Heart right ventricle (tissue), 16 donors: ENCODE measurements around the gene STAU1. TPM values are rescaled to one million over a fixed set of nuclear protein-coding genes. Genes with fewer than 3 reads are reported as not detected.

Source experiments
- ATAC-seq, 8 donors: fragments of 200-7000 bp; cut with Tn5 transposase; one replicate each; pipeline ENCODE4 v1.9.1; 2020; ENCODE audit warnings: mild to moderate bottlenecking in 8 of 8, moderate library complexity in 8 of 8, moderate number of reproducible peaks in 1 of 8
- DNase-seq, 2 donors: peaks; one replicate each; pipeline ENCODE4 v3.0.0-alpha.2; 2020
- H3K27ac ChIP-seq, 10 donors: fragments of 200-600 bp; sonication (generic) in 2 of 10; one replicate each; pipeline versions ENCODE4 v1.5.0 to v1.8.0; 2020 to 2022; ENCODE audit warnings: mild to moderate bottlenecking in 3 of 10
- H3K27me3 ChIP-seq, 7 donors: fragments of 200-600 bp; one replicate each; pipeline ENCODE4 v1.8.0; 2021 to 2022; ENCODE audit warnings: mild to moderate bottlenecking in 2 of 7
- H3K36me3 ChIP-seq, 9 donors: fragments of 200-600 bp; sonication (generic) in 1 of 9; one replicate each; pipeline versions ENCODE4 v1.5.0 to v1.8.0; 2020 to 2022; ENCODE audit warnings: mild to moderate bottlenecking in 2 of 9
- H3K4me1 ChIP-seq, 9 donors: fragments of 200-600 bp; sonication (generic) in 1 of 9; one replicate each; pipeline versions ENCODE4 v1.5.0 to v1.8.0; 2020 to 2022; ENCODE audit warnings: mild to moderate bottlenecking in 4 of 9
- H3K4me3 ChIP-seq, 10 donors: fragments of 200-600 bp; sonication (generic) in 2 of 10; one replicate each; pipeline versions ENCODE4 v1.5.0 to v1.8.0; 2020 to 2022; ENCODE audit warnings: mild to moderate bottlenecking in 7 of 10, moderate library complexity in 2 of 10
- H3K9me3 ChIP-seq, 11 donors: fragments of 200-600 bp in 10 of 11; sonication (generic) in 2 of 11; one replicate each; pipeline versions ENCODE4 v1.5.0 to v1.8.0; 2013 to 2022; ENCODE audit warnings: mild to moderate bottlenecking in 2 of 11, control low read depth in 1 of 11, moderate library complexity in 1 of 11
- CTCF ChIP-seq, 9 donors: fragments of 200-600 bp; sonication (generic) in 2 of 9; IDR thresholded peaks; one replicate each; pipeline versions ENCODE4 v1.5.0 to v1.8.0; 2021 to 2022; ENCODE audit warnings: antibody characterized with exemption in 9 of 9, mild to moderate bottlenecking in 5 of 9, moderate library complexity in 1 of 9
- WGBS, 2 donors: extraction: QIAGEN DNeasy Blood & Tissue Kit; methylation state at CpG; one replicate each; pipeline ENCODE4 v1.1.7; 2013; ENCODE audit warnings: inconsistent platforms in 1 of 2; 5-methylcytosine and 5-hydroxymethylcytosine counted together
- intact Hi-C, 10 donors: fragments of 100-400 bp; cut with DNase I; formaldehyde crosslinking; loops; one replicate each; pipeline versions ENCODE4 v1.11.1 to v1.14.2; 2022
- polyA plus RNA-seq, 2 donors: library from polyadenylated mRNA; stranded (reverse); fragments of 200-250 nt; gene quantifications; one replicate each; pipeline ENCODE4 v1.2.3, GENCODE V29; 2013
- total RNA-seq, 10 donors: library from RNA; stranded (reverse); fragmentation: NEBNext Ultra II Directional in 3 of 10; extraction: Animal tissue kit (Norgen Biotek cat#: 25700) in 3 of 10; gene quantifications; one replicate each; pipeline versions ENCODE4 v1.2.1 to v1.2.4, GENCODE V29; 2021 to 2023
- donor health status: Arrhythmogenic right ventricular cardiomyopathy.
- donor health status: ischemic (EF 13 %, LVEDD 7.1; RV severe dilation, severe dysfunction).
- donor health status: healthy with polysubstance abuse.
- donor health status: DM: no; HTN: yes; CAD: no.
- donor health status: DM: no; HTN: no; CAD: no.
- donor health status: ischemic (EF 25% LVEDD 6.9; RV normal size, moderate dysfunction).
- donor health status: ischemic (EF 25% LVEDD 5.7; RV mildly dilated, moderate dysfunction).
- donor health status: healthy.
- donor health status: DM: yes; HTN: yes; CAD: no.
- donor health status: Ischemic cardiomyopathy.
- donor health status: ischemic (EF 35%, LVEDD 5.7; RV mildly dilated, moderate dysfunction).
- donor health status: nonischemic (EF 11% LVEDD 7.7; RV severe dilation, severe dysfunction).
- donor health status: DM: yes; HTN: yes; CAD: no.
- donor health status: PGD.
- donor health status: ischemic (EF 29% LVEDD 5.4; RV normal size, mild dysfunction).
- donor health status: nonischemic (EF 23%, LVEDD 6.1; RV moderate dilation, normal function).

Gene STAU1
- total and polyA plus RNA-seq, 12 donors: 18.0 to 94.3 (median 66.5) TPM

GRCh38 chr20:49074521-49074920 lies 113.6 kb downstream of the STAU1 start:
- intact Hi-C loops: no loop called here
- WGBS, 2 donors: 85 to 90% methylated on average over 2 of the region's 2 CpGs
- no peak for TF ChIP-seq CTCF (IDR thresholded peaks at IDR 0.05)
- ATAC-seq: no peak
- no peaks in the 10 kb centered on the region for H3K27me3 ChIP-seq
- H3K9me3 ChIP-seq: no peaks in the 10 kb centered on the region
- H3K4me3 ChIP-seq: no peak overlapping the region
- no peak overlapping the region for H3K27ac ChIP-seq
- peaks cover 0 to 98% (median 66%) of the 10 kb centered on the region in 9 donors for H3K36me3 ChIP-seq
- no peaks in the 10 kb centered on the region for H3K4me1 ChIP-seq
- DNase-seq: no peak

Other genes with a start within 250 kb of the STAU1 start
- gene CSE1L, start 142.0 kb downstream of the STAU1 start, total RNA-seq: 10 to 100 TPM; 27.8 to 47.6 (median 39.9) TPM
- 10 to 100 TPM; 16.2 to 37.6 TPM for gene CSE1L, start 142.0 kb downstream of the STAU1 start, polyA plus RNA-seq
- gene DDX27, start 31.1 kb upstream of the STAU1 start, total RNA-seq: 10 to 100 TPM; 11.0 to 16.5 (median 12.8) TPM
- gene DDX27, start 31.1 kb upstream of the STAU1 start, polyA plus RNA-seq: 10 to 100 TPM; 15.1 to 26.2 TPM
- 10 to 100 TPM; 18.9 to 49.5 (median 24.8) TPM for gene ZNFX1, start 89.7 kb upstream of the STAU1 start, total RNA-seq
- 1 to 10 TPM; 7.8 to 8.5 TPM for gene ZNFX1, start 89.7 kb upstream of the STAU1 start, polyA plus RNA-seq